Measurements from ENCODE around the gene PRTFDC1. TPM values are rescaled to one million over a fixed set of nuclear protein-coding genes. Genes with fewer than 3 reads are reported as not detected.

PRTFDC1 gene
- total RNA-seq, 4 donors from 2014 or later = 3.0 to 8.3 (median 4.3) TPM

- no peak for DNase-seq (ENCODE audit: extremely low spot score)
- WGBS = 89% methylated on average over 7 of the region's 7 CpGs
- TF ChIP-seq POLR2A (IDR thresholded peaks at IDR 0.05; ENCODE audit: low read depth) = no peak
- intact Hi-C loops (cut with DNase I) = no loop called here
- Histone ChIP-seq H3K27ac (replicated peaks in 1 of 4) (no peak overlapping the region), H3K9me3 (no peaks in the 10 kb centered on the region), H3K27me3 (no peaks in the 10 kb centered on the region), H3K4me1 (no peaks in the 10 kb centered on the region), H3K4me3 (no peak overlapping the region), H3K36me3 (no peaks in the 10 kb centered on the region)
These were observed 66.7 kb downstream of the PRTFDC1 start for GRCh38 chr10:24885551-24886289.

GRCh38 chr10:24884793-24885192, 67.6 kb downstream of the PRTFDC1 start:
- WGBS = 100% methylated on average over 1 of the region's 1 CpG
- H3K9me3 ChIP-seq = no peaks in the 10 kb centered on the region

GRCh38 chr10:24884316-24884715, 68.1 kb downstream of the PRTFDC1 start:
- TF ChIP-seq EP300 (IDR thresholded peaks at IDR 0.05) (no peak), CTCF (IDR thresholded peaks at IDR 0.05) (no peak), POLR2AphosphoS5 (IDR thresholded peaks at IDR 0.05) (no peak), POLR2A (IDR thresholded peaks at IDR 0.05; ENCODE audit: low read depth) (no peak)
- Histone ChIP-seq H3K4me1 (no peaks in the 10 kb centered on the region), H3K27me3 (no peaks in the 10 kb centered on the region), H3K4me3 (no peak overlapping the region), H3K36me3 (no peaks in the 10 kb centered on the region), H3K9me3 (no peaks in the 10 kb centered on the region), H3K27ac (replicated peaks in 1 of 4) (no peak overlapping the region)
- DNase-seq (ENCODE audit: extremely low spot score) = no peak
- intact Hi-C loops (cut with DNase I) = no loop called here
- WGBS = 87% methylated on average over 2 of the region's 2 CpGs

More at GRCh38 chr10:24884793-24885192, 67.6 kb downstream of the PRTFDC1 start:
- TF ChIP-seq POLR2A (IDR thresholded peaks at IDR 0.05; ENCODE audit: low read depth) (no peak), CTCF (IDR thresholded peaks at IDR 0.05) (no peak), POLR2AphosphoS5 (IDR thresholded peaks at IDR 0.05) (no peak), EP300 (IDR thresholded peaks at IDR 0.05) (no peak)
- no peak overlapping the region for H3K4me3 ChIP-seq
- intact Hi-C loops (cut with DNase I) = no loop called here
- no peak overlapping the region for H3K27ac ChIP-seq (replicated peaks in 1 of 4)
- H3K4me1 ChIP-seq = no peaks in the 10 kb centered on the region
- H3K36me3 ChIP-seq = no peaks in the 10 kb centered on the region
- H3K27me3 ChIP-seq = no peaks in the 10 kb centered on the region
- DNase-seq (ENCODE audit: extremely low spot score) = no peak

- Histone ChIP-seq H3K9me3 (no peaks in the 10 kb centered on the region), H3K36me3 (no peaks in the 10 kb centered on the region), H3K4me3 (no peak overlapping the region), H3K27me3 (no peaks in the 10 kb centered on the region), H3K27ac (replicated peaks in 1 of 4) (no peak overlapping the region), H3K4me1 (no peaks in the 10 kb centered on the region)
- DNase-seq (ENCODE audit: extremely low spot score) = no peak
- TF ChIP-seq CTCF (IDR thresholded peaks at IDR 0.05) (no peak), POLR2A (IDR thresholded peaks at IDR 0.05; ENCODE audit: low read depth) (no peak), POLR2AphosphoS5 (IDR thresholded peaks at IDR 0.05) (no peak), EP300 (IDR thresholded peaks at IDR 0.05) (no peak)
- WGBS = 75% methylated on average over 2 of the region's 2 CpGs
- intact Hi-C loops (cut with DNase I) = no loop called here
These were observed 69.2 kb downstream of the PRTFDC1 start for GRCh38 chr10:24883176-24883575.

- Histone ChIP-seq H3K27ac (replicated peaks in 1 of 4) (no peak overlapping the region), H3K36me3 (no peaks in the 10 kb centered on the region), H3K4me3 (no peak overlapping the region), H3K27me3 (no peaks in the 10 kb centered on the region), H3K4me1 (no peaks in the 10 kb centered on the region), H3K9me3 (no peaks in the 10 kb centered on the region)
- intact Hi-C loops (cut with DNase I) = no loop called here
- 73% methylated on average over 11 of the region's 11 CpGs for WGBS
- no peak for DNase-seq (ENCODE audit: extremely low spot score)
- TF ChIP-seq POLR2AphosphoS5 (IDR thresholded peaks at IDR 0.05) (no peak), POLR2A (IDR thresholded peaks at IDR 0.05; ENCODE audit: low read depth) (no peak), CTCF (IDR thresholded peaks at IDR 0.05) (no peak), EP300 (IDR thresholded peaks at IDR 0.05) (no peak)
These were observed 70.2 kb downstream of the PRTFDC1 start for GRCh38 chr10:24882047-24882698.

Data from esophagus muscularis mucosa (tissue), 4 donors.